OCI-LY3 (cell line): ENCODE data around the gene ARHGEF10L.

Source experiments
- H2AFZ ChIP-seq: fragments of 200-600, 300-600 bp; shearing (Covaris generic); 2 replicates; pipeline ENCODE4 v1.6.0; 2014; ENCODE audit warnings: antibody characterized with exemption, low read depth, low read length
- H3K27ac ChIP-seq: fragments of 200-600, 300-600 bp; sonication (generic); 2 replicates; pipeline ENCODE4 v1.5.1; 2014; ENCODE audit warnings: mild to moderate bottlenecking, low read length, moderate library complexity, mixed read lengths
- H3K27me3 ChIP-seq: fragments of 200-600, 300-600 bp; sonication (generic); 2 replicates; pipeline ENCODE4 v1.6.1; 2014; ENCODE audit warnings: low read depth, low read length, mixed read lengths
- H3K36me3 ChIP-seq: fragments of 200-600, 300-600 bp; sonication (generic); replicated peaks from 2 replicates; pipeline ENCODE3; 2014; ENCODE audit warnings: low read depth, low read length, mixed read lengths
- H3K4me1 ChIP-seq: fragments of 300-600, 200-600 bp; sonication (generic); 2 replicates; pipeline ENCODE4 v1.6.1; 2014; ENCODE audit warnings: low read length, mixed read lengths
- H3K4me2 ChIP-seq: fragments of 200-600, 300-600 bp; sonication (generic); 2 replicates; pipeline ENCODE4 v1.6.1; 2014; ENCODE audit warnings: low read length, mixed read lengths
- H3K4me3 ChIP-seq: fragments of 300-600, 200-600 bp; sonication (generic); 2 replicates; pipeline ENCODE4 v1.5.1; 2014; ENCODE audit warnings: antibody characterized with exemption, mild to moderate bottlenecking, low read length, moderate library complexity
- H3K79me2 ChIP-seq: fragments of 300-600, 200-600 bp; shearing (Covaris generic); 2 replicates; pipeline ENCODE4 v1.6.1; 2014; ENCODE audit warnings: mild to moderate bottlenecking, low read length, mixed read lengths
- H3K9ac ChIP-seq: fragments of 300-600, 200-600 bp; shearing (Covaris generic); 2 replicates; pipeline ENCODE4 v1.6.0; 2014; ENCODE audit warnings: mild to moderate bottlenecking, low read length, moderate library complexity
- H3K9me3 ChIP-seq: fragments of 200-600, 300-600 bp; shearing (Covaris generic); 2 replicates; pipeline ENCODE4 v1.6.1; 2014; ENCODE audit warnings: low read length, mixed read lengths; ENCODE audit not compliant: insufficient read depth
- H4K20me1 ChIP-seq: fragments of 200-600, 300-600 bp; sonication (generic); 2 replicates; pipeline ENCODE4 v1.6.1; 2016; ENCODE audit warnings: low read length, mixed read lengths; ENCODE audit not compliant: insufficient read depth
- EZH2phosphoT487 ChIP-seq: fragments of 200-600 bp; shearing (Covaris generic); IDR thresholded peaks from 2 replicates; pipeline ENCODE4 v1.6.1; 2018; ENCODE audit warnings: antibody characterized with exemption, mixed run types, low read depth
- TF ChIP-seq, protein P1 (sequence below): fragments of 200-600, 300-600 bp; sonication (generic); IDR thresholded peaks from 2 replicates; pipeline ENCODE4 v1.5.1; 2014; ENCODE audit warnings: antibody characterized with exemption, low read length, low read depth

Gene ARHGEF10L

DNA sequence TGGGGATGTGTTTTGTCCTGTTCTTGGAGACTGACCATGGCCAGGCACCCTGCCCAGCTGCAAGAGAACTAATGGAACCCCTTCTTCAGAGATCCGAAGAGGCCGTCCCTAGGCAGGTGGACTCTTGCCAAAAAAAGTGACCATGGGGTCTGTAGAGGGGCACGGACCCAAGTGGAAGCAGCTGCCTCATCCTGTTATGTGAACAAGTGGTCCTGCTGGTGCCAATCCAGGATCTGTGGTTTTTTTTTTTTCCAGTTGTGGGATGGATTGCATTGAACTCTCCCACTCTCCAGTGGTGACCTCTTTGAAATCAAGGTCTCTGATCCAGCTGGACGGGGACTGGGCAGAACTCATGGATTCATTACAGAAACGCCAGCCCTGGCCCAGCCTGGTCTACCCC lies 71.2 kb downstream of the ARHGEF10L start:
- TF ChIP-seq EZH2phosphoT487: no peak
- TF ChIP-seq, protein P1, sequence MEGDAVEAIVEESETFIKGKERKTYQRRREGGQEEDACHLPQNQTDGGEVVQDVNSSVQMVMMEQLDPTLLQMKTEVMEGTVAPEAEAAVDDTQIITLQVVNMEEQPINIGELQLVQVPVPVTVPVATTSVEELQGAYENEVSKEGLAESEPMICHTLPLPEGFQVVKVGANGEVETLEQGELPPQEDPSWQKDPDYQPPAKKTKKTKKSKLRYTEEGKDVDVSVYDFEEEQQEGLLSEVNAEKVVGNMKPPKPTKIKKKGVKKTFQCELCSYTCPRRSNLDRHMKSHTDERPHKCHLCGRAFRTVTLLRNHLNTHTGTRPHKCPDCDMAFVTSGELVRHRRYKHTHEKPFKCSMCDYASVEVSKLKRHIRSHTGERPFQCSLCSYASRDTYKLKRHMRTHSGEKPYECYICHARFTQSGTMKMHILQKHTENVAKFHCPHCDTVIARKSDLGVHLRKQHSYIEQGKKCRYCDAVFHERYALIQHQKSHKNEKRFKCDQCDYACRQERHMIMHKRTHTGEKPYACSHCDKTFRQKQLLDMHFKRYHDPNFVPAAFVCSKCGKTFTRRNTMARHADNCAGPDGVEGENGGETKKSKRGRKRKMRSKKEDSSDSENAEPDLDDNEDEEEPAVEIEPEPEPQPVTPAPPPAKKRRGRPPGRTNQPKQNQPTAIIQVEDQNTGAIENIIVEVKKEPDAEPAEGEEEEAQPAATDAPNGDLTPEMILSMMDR: no peak
- H3K4me2 ChIP-seq: no peak overlapping the region
- no peak overlapping the region for H3K4me3 ChIP-seq
- no peaks in the 10 kb centered on the region for H3K9me3 ChIP-seq
- H3K36me3 ChIP-seq: no peaks in the 10 kb centered on the region
- no peak overlapping the region for H3K27ac ChIP-seq
- no peak overlapping the region for H3K9ac ChIP-seq
- H4K20me1 ChIP-seq: no peaks in the 10 kb centered on the region
- H3K79me2 ChIP-seq: no peaks in the 10 kb centered on the region
- H3K27me3 ChIP-seq: no peaks in the 10 kb centered on the region
- no peak overlapping the region for H2AFZ ChIP-seq
- peaks cover 3% of the 10 kb centered on the region; the same call in 1 of the 2 replicates for H3K4me1 ChIP-seq

- no peak for TF ChIP-seq EZH2phosphoT487
- TF ChIP-seq, protein P1: no peak
- Histone ChIP-seq H3K4me3 (no peak overlapping the region), H3K27me3 (no peaks in the 10 kb centered on the region), H4K20me1 (no peaks in the 10 kb centered on the region), H3K4me2 (no peak overlapping the region), H3K79me2 (no peaks in the 10 kb centered on the region), H3K36me3 (no peaks in the 10 kb centered on the region), H3K4me1 (no peaks in the 10 kb centered on the region), H2AFZ (no peak overlapping the region), H3K9me3 (no peaks in the 10 kb centered on the region), H3K27ac (no peak overlapping the region), H3K9ac (no peak overlapping the region)
Measured at GRCh38 chr1:17611991-17612390, 72.5 kb downstream of the ARHGEF10L start.

DNA sequence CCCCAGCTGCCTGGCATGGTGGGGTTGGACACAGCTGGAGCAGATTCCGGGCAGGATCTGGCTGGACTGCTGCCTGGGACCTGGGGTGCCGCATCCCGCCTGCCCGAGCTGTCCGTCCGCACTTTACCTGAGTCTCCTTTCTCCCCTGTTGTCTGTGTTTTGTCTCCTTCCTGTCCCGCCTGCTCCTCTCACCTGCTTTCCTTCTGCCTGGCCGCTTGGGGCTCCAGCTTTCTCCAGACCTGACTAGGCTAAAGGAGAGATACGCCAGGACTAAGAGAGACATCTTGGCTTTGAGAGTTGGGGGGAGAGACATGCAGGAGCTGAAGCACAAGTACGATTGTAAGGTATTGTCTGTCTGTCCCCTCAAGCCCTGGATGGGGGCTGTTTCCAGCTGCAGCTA lies 73.3 kb downstream of the ARHGEF10L start:
- Histone ChIP-seq H3K9ac (no peak overlapping the region), H3K9me3 (no peaks in the 10 kb centered on the region), H4K20me1 (no peaks in the 10 kb centered on the region), H3K79me2 (no peaks in the 10 kb centered on the region), H3K4me2 (no peak overlapping the region), H3K27me3 (no peaks in the 10 kb centered on the region), H3K4me3 (no peak overlapping the region), H2AFZ (no peak overlapping the region), H3K27ac (no peak overlapping the region), H3K4me1 (no peaks in the 10 kb centered on the region), H3K36me3 (no peaks in the 10 kb centered on the region)
- no peak for TF ChIP-seq EZH2phosphoT487
- TF ChIP-seq, protein P1: no peak

DNA sequence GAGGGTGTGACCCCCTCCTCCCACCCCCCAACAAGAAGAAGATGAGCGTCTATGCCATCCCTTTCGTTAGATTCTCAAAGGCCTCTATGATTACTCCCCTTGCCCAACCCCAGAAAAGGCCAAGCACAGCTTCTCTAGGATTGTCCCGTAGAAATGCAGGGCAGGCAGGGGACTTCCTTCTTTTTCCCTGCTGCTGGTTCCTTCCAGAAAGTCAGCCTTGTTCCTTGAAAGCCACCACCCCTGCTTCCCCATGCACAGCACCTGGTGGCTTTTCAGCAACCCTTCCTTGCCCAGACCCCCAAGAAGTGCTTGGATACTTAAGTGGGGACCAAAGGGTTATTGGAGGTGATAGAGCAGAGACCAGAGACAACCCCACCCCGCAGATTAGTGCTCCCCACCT lies 75.1 kb downstream of the ARHGEF10L start:
- no peak overlapping the region for H3K4me3 ChIP-seq
- no peak for TF ChIP-seq EZH2phosphoT487
- TF ChIP-seq, protein P1: no peak
- H3K27ac ChIP-seq: no peak overlapping the region
- no peaks in the 10 kb centered on the region for H3K27me3 ChIP-seq
- H2AFZ ChIP-seq: no peak overlapping the region
- H3K9ac ChIP-seq: no peak overlapping the region
- no peaks in the 10 kb centered on the region for H3K4me1 ChIP-seq
- no peaks in the 10 kb centered on the region for H4K20me1 ChIP-seq
- no peaks in the 10 kb centered on the region for H3K36me3 ChIP-seq
- no peaks in the 10 kb centered on the region for H3K79me2 ChIP-seq
- H3K4me2 ChIP-seq: no peak overlapping the region
- no peaks in the 10 kb centered on the region for H3K9me3 ChIP-seq
